RPMI7951 (cell line): ENCODE results near the gene PRODH2. TPM values are rescaled to one million over a fixed set of nuclear protein-coding genes. Genes with fewer than 3 reads are reported as not detected.
A peak's percentile ranks its signal among the peaks of the same experiment; 100 is the strongest.
"Not testable (repeated sequence)": the region's sequence is repeated elsewhere in the genome, so short reads cannot be mapped to it uniquely, and the experiment has no call there.

Source experiments
- DNase-seq: peaks from one replicate; pipeline ENCODE4 v3.0.0-alpha.2; 2012; ENCODE audit warnings: low read depth
- total RNA-seq: library from RNA; depleted of rRNA; stranded (reverse); fragments of >200 nt; shearing (Covaris generic); gene quantifications from 2 replicates; pipeline ENCODE4 v1.2.3, GENCODE V29; 2014

Gene PRODH2
- total RNA-seq, 1 experiment from 2014 or later: not detected

GRCh38 chr19:35843676-35844481 lies 31.2 kb upstream of the PRODH2 start:
- peak; percentile 36 for DNase-seq

- DNase-seq: no peak
These were observed 30.1 kb upstream of the PRODH2 start for GRCh38 chr19:35842666-35843272.

DNA sequence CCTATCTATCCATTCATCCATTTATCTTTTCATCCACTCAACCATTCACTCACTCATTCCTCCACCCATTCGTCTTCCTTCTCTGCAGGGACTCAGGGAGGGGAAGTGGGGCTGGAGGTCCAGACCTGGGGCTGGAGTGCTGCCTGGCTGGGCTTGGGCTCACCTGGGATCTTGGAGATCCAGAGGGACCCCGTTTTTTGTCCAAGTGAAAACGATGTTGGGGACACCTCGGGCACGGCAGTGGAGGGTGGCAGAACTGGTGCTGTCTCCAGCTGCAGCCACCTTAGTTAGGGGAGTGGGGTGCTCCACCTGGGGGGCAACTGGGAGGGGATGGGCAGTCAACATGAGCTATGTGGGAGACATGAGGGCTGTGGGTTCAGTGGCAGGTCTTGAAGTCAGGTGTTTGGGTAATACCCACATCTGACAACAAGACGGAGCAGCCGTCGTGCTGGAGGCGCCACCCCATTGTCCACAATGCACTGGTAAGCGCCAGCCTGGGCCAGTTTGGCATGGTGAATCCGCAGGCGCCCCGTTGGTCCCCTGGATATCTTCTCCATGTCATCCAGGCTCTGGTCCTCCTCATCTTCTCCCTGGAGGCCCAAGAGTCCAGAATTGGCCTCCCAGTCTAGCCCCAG lies 29.4 kb upstream of the PRODH2 start:
- DNase-seq: no peak

DNA sequence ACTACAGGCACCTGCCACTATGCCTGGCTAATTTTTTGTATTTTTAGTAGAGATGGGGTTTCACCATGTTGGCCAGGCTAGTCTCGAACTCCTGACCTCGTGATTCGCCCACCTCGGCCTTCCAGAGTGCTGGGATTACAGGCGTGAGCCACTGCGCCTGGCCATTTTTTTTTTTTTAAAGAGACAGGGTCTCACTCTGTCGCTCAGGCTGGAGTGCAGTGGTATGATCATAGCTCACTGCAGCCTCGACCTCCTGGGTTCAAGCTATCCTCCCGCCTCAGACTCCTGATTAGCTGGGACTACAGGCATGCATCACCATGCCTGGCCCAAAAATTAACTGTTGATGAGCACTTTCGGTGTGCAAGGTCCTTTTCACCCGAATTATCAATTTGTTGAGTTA lies 23.5 kb upstream of the PRODH2 start:
- not testable (repeated sequence) for DNase-seq

DNA sequence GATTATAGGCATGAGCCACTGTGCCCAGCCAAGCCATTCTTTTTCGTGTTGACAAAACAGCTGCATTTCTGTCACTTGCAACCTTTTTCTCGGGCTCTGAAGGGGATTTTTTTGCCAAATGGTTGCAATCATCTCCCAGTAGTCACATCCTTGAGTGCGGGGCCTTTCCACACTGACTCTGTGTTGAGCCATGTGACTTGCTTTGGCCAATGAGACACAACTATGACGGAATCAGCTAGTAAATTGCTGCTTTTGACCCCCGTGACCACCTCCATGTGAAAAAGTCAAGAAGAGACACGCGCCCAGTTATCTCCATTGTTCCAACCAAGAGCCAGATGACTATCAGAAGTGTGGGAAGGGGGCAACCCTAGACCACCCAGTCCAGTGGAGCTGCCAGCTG lies 21.3 kb upstream of the PRODH2 start:
- no peak for DNase-seq

DNA sequence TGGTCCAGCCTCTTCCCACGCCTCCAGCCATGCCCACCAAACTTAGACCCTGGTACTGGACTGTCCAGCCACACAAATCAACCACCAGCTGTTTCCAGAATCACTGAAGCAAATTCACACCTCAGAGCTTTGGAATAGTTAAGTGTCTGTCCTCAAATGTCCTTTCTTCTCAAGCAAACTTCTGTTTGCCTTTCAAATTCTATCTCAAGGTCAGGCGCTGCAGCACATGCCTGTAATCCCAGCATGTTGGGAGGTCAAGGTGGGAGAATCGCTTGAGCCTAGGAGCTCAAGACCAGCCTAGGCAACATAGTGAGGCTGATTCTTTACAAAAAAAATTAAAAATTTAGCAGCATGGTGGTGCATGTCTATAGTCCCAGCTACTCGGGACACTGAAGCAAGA lies 19.4 kb upstream of the PRODH2 start:
- DNase-seq: no peak

DNA sequence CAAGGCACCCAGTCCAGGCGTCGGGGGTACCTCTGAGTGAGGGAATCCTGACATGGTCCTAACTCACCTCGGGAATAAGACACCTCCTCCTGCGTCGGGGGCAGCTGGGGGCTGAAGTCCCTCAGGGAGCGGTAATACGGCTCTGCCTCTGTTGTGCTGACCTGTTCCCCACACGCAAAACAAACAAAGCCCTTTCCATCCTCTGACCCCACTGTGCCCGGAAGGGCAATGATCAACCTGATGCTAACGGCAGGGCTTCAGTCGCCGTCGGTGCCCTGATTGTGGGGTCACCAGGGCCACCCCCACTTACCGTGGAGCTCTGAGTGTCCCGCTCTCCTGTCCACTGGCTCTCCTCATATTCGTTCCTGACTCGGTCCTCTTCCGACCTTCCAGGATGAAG lies 18.3 kb upstream of the PRODH2 start:
- no peak for DNase-seq

DNA sequence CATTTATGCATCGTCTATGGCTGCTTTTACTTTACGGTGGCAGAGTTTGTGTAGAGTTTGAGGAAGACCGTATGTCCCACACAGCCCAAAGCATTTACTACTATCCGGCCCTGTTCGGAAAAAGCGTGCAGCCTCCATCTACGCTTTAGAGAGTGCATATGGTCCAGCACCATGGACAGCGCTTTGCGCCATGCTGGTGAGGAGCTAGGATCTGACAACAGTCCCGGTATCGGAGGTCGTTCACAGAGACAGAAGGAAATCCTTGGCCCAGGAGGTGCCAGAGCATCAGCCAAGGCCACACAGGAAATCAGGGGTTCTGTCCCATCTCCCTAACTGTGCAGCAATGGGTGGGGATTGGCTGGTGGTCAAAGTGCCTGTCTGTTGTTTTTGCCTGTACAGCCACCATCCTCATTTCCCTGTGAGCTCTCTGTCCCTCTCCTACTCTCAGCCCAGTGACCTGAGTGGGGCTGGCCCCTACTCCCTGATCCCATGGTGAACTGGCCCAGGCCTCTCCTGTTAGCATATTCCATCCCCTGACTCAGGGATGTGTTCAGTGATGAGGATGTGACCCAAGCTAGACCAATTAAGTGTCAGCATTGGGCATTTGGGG lies 16.2 kb upstream of the PRODH2 start:
- peak; percentile 68 for DNase-seq

- no peak for DNase-seq
These were observed 11.5 kb upstream of the PRODH2 start for GRCh38 chr19:35824150-35824549.

- no peak for DNase-seq
These were observed 9.9 kb upstream of the PRODH2 start for GRCh38 chr19:35822579-35822978.

- no peak for DNase-seq
These were observed 5.8 kb upstream of the PRODH2 start for GRCh38 chr19:35818445-35818844.

GRCh38 chr19:35816846-35817245 lies 4.2 kb upstream of the PRODH2 start:
- DNase-seq: no peak

GRCh38 chr19:35816262-35816661 lies 3.6 kb upstream of the PRODH2 start:
- DNase-seq: no peak

- DNase-seq: no peak
These were observed 622 bp upstream of the PRODH2 start for GRCh38 chr19:35813043-35813890.

DNA sequence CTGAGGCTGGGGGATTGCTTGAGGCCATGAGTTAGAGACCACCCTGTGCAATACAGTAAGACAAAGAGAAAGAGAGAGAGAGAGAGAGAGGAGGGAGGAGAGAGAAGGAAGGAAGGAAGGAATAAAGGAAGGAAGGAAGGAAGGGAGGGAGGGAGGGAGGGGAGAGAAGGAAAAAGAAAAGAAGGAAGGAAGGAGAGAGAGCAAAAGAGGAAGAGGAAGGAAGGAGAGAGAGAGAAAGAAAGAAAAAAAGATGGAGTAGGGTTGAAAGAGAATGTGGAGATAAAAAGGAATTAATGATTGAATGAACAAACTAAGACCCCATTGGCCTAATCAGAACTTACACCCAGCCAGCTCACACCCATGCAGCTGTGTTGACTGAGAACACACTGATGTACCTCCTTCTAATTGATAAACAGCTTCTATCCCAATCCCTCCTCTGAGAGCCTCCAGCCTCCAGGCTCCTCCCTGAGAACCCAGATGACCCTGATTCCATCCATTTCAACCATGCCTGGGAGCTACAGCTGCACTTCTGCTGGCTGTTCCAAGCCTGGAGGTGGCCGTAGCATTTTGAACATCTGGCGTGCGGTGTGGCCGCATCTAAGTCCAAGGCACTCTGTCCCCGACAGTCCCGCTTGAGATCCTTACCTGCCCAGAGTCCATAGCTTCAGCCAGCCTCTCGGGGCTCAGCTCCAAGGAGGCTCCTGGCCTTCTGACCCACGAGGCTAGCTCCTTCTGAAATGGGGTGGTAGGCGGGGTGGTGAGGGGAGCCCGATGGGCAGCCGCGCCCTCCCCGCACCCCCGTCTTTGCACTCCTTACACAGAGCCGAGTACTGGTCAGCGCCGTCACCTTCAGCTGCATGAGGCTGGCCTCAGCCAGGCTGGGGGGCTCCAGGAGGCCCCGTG lies 1.1 kb downstream of the PRODH2 start:
- DNase-seq: no peak

DNA sequence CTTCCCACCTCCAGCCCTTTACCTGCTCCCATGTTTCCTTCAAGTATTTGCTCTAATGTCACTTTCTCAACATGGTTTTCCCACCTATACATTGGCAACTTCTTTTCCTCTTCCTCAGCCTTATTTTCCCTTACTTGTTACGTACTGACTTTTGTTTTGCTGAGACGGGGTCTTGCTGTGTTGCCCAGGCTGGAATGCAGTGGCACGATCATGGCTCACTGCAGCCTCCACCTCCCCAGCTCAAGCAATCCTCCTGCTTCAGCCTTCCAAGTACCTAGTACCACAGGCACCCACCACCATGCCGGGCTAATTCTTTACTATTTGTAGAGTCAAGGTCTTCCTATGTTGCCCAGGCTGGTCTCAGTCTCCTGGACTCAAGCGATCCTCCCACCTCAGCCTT lies 5.0 kb downstream of the PRODH2 start:
- DNase-seq: no peak

GRCh38 chr19:35806597-35806996 lies 6.0 kb downstream of the PRODH2 start:
- DNase-seq: no peak

- DNase-seq: no peak
These were observed 7.0 kb downstream of the PRODH2 start for GRCh38 chr19:35805526-35806102.

DNA sequence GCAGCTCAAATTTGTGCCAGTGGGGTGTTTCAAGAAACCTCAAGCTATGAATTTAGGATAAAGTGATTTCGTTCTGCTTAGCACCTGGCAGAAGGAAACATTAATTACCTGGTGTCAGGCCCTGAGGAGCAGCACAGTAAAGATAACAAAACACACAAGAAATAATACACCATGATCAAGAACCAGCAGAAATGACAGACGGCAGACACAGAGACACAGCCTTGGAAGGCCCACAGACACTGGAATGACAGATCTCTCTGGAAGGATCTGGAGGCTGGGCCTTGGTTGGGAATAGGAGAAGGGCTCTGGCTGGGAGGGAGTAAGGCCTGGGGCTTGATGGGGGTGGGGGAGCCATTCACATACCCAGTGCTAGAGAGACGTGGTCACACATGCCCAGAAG lies 10.8 kb downstream of the PRODH2 start:
- no peak for DNase-seq

- DNase-seq: no peak
These were observed 15.0 kb downstream of the PRODH2 start for GRCh38 chr19:35797663-35798062.
